ENCODE data around the gene KRTAP13-2. TPM values are rescaled to one million over a fixed set of nuclear protein-coding genes. Genes with fewer than 3 reads are reported as not detected.

KRTAP13-2 gene
- total and polyA plus RNA-seq, 10 of the 15 experiments (the other 5 are each of a cell fraction or from before 2014, with no cell fraction given): not detected

GRCh38 chr21:30408782-30409494 is 36.9 kb upstream of the KRTAP13-2 start:
- no peaks in the 10 kb centered on the region for H4K20me1 ChIP-seq (ENCODE audit: control insufficient read depth, insufficient read depth)
- ChIA-PET SMC1A (ENCODE audit: uncharacterized antibody, unreplicated experiment) (no interaction called here), CTCF (interaction anchor here (0.6 to 2.0 kb wide), 4 partner anchors 21 to 68 kb away, joined by 3 to 6 read pairs (median 3); no protein-coding TSS in a partner anchor), RAD21 (ENCODE audit: unreplicated experiment) (no interaction called here), POLR2A (no interaction called here)
- DNase-seq (ENCODE audit: low read depth, low spot score) (no peak), ATAC-seq (peak; percentile 70), FAIRE-seq (no peak)
- in situ Hi-C loops (cut with MboI) (no loop called here), intact Hi-C loops (cut with micrococcal nuclease; ENCODE audit: unreplicated experiment) (loop anchor here (1.0 kb wide), 1 partner anchor 68 kb away; no protein-coding TSS in a partner anchor)
- no peaks in the 10 kb centered on the region for H3K9me3 ChIP-seq (replicated peaks; ENCODE audit: control insufficient read depth, insufficient read depth, low read length)
- H3K4me1 ChIP-seq (ENCODE audit: control insufficient read depth, insufficient read depth, low read length): no peaks in the 10 kb centered on the region
- no peak overlapping the region for H3K4me3 ChIP-seq
- no peak overlapping the region for H2AFZ ChIP-seq (ENCODE audit: control insufficient read depth, low read depth, low read length)
- TF ChIP-seq KDM1A (IDR thresholded peaks at IDR 0.05; ENCODE audit: borderline replicate concordance) (no peak), NFYA (IDR thresholded peaks at IDR 0.05; ENCODE audit: borderline replicate concordance, low read depth, low read length) (no peak), MXI1 (IDR thresholded peaks at IDR 0.05; ENCODE audit: low read depth, low read length) (no peak), RELA (IDR thresholded peaks at IDR 0.05; ENCODE audit: borderline replicate concordance, partially characterized antibody) (no peak), USF1 (IDR thresholded peaks at IDR 0.05; ENCODE audit: borderline replicate concordance, extremely low read length, insufficient read depth, low read depth, low read length) (no peak), HSF1 (IDR thresholded peaks at IDR 0.05; ENCODE audit: low read depth, low read length) (no peak), LARP7 (IDR thresholded peaks at IDR 0.05) (no peak), TCF3 (IDR thresholded peaks at IDR 0.05; ENCODE audit: borderline replicate concordance, insufficient read depth, low read depth, low read length) (no peak), RELB (IDR thresholded peaks at IDR 0.05; ENCODE audit: low read depth) (no peak), ZNF687 (IDR thresholded peaks at IDR 0.05) (no peak), NFXL1 (IDR thresholded peaks at IDR 0.05; ENCODE audit: borderline replicate concordance) (no peak)
- BruUV-seq (replicated peaks): no TSS peak
- no peak overlapping the region for H3K4me2 ChIP-seq (ENCODE audit: control insufficient read depth, insufficient read depth)
- WGBS (ENCODE audit: insufficient coverage, insufficient replicate concordance, low lambda C conversion rate, missing lambda C conversion rate): 39% methylated on average over 14 of the region's 14 CpGs
- H3K36me3 ChIP-seq (ENCODE audit: control insufficient read depth in 2 of 2, insufficient read depth in 2 of 2, low read length in 1 of 2): no peaks in the 10 kb centered on the region
- no peaks in the 10 kb centered on the region for H3K79me2 ChIP-seq (ENCODE audit: control insufficient read depth, insufficient read depth, low read length)
- no peaks in the 10 kb centered on the region for H3K27me3 ChIP-seq (replicated peaks in 1 of 2; ENCODE audit: control insufficient read depth in 2 of 2, insufficient read depth in 2 of 2, low read length in 1 of 2)
- no peak overlapping the region for H3K27ac ChIP-seq (ENCODE audit: control insufficient read depth, insufficient read depth)
- H3K9ac ChIP-seq (ENCODE audit: control insufficient read depth, insufficient read depth, low read length): no peak overlapping the region
